Measurements from ENCODE around the gene GAS2.

The GAS2 gene

GRCh38 chr11:22787551-22788162 is 121.2 kb downstream of the GAS2 start:
- DNase-seq (ENCODE audit: low spot score) = peak; percentile 43

DNA sequence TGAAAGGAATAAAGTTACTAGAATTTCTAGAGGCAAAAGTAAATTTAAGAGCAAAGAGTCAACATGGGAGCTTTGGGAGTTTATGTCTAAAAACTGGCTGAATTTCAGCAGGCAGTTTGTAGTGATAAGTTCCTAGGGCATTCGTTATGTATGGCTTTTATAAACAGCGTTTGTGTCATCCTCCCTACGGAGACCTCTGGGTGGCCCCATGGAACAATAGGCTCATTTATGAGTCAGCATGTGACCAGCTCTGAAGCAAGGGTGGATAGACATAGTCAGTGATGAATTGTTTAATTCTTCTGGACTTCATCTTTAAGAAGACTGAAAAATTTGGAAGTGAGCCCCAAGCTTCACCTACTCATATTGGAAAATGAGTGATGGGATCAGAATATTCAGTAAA is 126.1 kb downstream of the GAS2 start:
- no peak for DNase-seq (ENCODE audit: low spot score)

GRCh38 chr11:22795914-22796313 is 129.5 kb downstream of the GAS2 start:
- DNase-seq (ENCODE audit: low spot score) = no peak

GRCh38 chr11:22797047-22797446 is 130.6 kb downstream of the GAS2 start:
- DNase-seq (ENCODE audit: low spot score) = no peak

DNA sequence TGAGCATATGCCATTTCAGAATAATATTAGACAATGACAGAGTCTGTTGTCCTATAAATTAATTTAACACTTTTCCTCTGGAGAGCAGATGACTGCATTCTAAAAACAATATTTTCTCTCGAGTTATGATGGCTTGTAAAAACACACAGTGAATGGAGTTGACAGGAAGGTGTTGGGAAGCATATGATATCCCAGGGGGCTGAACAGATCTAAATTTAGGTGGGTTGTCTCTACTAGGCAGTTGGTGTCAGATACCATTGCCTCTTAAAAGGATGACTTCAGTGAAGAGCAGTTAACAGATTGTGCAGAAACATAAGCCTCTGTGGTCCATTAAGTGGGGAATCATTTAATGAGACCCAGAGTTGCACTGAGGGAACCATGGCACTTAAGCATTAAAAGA is 132.5 kb downstream of the GAS2 start:
- DNase-seq (ENCODE audit: low spot score) = peak; percentile 17

GRCh38 chr11:22800482-22800881 is 134.1 kb downstream of the GAS2 start:
- no peak for DNase-seq (ENCODE audit: low spot score)

GRCh38 chr11:22802861-22803260 is 136.4 kb downstream of the GAS2 start:
- no peak for DNase-seq (ENCODE audit: low spot score)

DNA sequence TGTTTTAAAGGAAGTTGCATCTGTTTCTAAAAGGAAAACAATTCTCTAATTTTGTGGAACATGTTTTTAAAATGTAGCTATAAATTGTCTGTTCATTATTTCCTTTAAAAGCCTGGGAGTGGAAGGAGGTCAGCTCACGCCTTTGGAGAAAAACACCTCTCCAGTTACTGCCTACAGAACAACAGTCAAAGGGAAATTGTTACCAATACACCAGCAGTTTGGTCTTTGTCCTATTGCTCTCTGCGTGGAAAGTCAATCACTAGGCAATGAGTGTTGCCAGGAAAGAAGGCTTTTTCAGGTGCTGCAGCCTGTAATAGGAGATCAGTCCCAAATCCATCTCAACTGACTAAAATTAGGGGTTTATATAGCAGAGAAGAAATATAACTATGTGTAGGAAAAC is 141.0 kb downstream of the GAS2 start:
- no peak for DNase-seq (ENCODE audit: low spot score)

DNA sequence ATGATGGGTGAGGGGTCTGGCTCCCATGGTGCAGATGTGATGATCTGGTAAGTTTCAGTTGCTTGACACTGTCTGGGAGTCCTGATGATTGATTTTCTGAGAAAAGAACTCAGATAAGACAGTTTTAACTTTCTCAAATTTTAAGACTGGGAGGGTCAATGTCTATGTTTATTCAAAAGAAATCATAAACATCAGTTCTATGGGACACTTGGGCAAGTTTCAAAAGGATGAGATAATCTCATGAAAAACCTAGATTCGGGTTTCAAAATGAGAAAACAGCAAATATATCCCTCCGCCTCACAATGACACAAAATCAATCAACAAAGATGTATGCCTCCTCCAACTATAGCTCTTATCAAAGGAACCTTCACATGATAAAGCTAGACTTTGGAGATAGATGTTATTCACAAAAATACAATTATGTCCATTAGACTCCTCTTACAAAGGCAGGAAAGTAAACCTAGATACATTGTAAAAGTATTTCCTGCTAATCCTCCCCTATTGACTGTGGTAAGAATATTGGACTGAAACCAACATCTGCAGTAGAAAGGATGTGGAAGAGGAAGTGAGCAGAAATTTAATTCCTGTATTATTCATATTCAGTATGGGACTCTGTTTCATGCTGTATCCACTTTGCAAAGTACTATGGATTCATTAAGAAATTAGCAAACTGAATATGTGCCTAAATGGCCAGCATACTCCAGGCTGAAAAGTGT is 141.6 kb downstream of the GAS2 start:
- no peak for DNase-seq (ENCODE audit: low spot score)

GRCh38 chr11:22808571-22809197 is 142.3 kb downstream of the GAS2 start:
- no peak for DNase-seq (ENCODE audit: low spot score)

DNA sequence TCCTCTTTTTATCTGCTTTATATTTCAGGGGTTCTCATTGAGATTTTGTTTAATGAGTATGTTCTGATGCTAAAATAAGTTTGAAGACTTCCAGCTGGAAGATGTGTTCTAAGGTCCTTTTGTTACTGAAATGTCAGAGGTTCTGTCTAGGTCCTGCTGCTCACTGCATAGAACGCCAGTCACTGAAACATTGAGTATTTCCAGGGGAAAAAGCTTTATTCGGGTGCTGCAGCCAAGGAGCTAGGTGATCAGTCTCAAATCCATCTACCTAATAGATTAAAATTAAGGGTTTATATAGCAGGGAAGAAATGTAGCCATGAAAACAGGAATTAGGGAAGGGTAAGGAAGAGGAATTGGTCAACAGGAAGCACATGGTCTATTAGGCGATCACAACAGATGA is 143.5 kb downstream of the GAS2 start:
- DNase-seq (ENCODE audit: low spot score) = no peak

- DNase-seq (ENCODE audit: low spot score) = no peak
These were observed 155.8 kb downstream of the GAS2 start for GRCh38 chr11:22822203-22822602.

DNA sequence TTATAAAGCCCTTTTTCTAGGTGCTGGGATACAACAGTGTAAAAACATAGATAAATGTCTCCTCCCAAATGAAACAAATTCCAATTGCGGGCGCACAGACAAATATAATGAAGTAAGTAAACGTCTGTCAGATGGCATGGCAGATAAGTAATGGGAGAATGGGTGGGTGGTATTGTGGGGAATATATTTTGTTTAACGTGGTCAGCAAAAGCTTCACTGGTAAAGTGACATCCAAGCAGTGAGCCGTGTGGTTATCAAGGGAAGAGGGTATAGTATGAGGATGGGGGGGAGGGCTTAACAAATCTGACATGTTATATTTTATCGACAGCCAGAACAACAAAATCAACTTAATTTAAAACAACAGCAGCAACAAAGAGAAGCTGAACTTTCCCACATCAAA is 162.0 kb downstream of the GAS2 start:
- DNase-seq (ENCODE audit: low spot score) = no peak

DNA sequence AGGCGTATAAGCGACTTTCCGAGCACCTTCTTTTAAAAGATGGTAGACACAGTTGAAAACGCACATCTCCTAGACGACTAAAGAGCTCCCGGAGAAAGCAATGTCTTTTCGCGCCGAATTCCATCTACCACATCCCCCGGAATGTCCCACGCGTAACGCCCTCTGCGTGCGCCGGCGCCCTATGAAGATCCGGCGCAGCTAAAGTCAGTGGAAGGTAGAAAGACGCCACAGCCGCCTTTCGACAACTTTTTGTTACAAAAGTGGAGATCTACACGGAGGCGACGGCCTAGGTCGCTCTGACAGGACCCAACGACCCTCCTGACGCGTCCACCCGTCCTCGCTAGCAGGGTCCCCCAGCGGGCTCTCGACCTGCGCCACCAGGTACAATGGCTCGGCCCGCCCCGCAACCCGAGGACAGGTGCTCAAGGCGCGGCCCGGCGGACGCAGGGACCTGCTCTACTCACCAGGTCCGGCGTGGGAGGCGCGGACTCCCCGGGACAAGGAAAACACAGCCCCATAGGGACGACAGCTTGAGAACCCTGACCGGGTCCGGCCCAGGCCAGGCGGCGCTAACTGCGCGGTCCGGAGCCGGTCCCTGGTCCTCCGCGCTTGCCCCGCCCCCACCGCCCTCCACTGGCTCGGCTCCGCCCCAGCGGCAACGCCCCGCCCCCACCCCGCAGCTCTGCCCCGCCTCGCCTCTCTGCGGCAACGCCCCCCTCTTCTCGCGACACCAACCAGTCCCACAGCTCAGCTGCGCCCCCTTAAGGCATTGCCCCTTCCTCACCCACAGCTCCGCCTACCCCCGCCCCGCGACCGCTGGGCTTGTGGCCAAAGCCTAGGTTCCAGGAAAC is 163.0 kb downstream of the GAS2 start, which contains the start of gene SVIP:
TSS of gene SVIP (minus strand) at position 571 of the 851 bp plus-strand sequence. CDS start at position 518, 53 bp downstream.
- DNase-seq (ENCODE audit: low spot score) = peak; percentile 97

DNA sequence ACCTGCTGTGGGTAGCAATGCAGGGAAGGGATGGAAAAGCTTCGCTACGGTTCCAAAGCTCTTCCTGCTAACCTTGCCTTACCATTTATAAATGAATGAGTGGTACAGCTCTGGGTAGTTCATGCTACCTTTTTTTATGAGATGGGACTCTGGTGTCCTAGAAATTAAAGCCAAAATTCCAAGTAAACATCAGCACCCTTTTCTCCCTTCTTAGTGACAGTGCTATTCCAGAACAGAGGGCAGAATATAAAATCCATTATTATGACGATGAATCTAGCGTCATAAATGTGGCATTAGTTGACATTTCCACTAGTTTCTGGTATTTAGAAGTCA is 163.6 kb downstream of the GAS2 start:
- DNase-seq (ENCODE audit: low spot score) = no peak

GRCh38 chr11:22832315-22833015 is 166.1 kb downstream of the GAS2 start:
- no peak for DNase-seq (ENCODE audit: low spot score)

DNA sequence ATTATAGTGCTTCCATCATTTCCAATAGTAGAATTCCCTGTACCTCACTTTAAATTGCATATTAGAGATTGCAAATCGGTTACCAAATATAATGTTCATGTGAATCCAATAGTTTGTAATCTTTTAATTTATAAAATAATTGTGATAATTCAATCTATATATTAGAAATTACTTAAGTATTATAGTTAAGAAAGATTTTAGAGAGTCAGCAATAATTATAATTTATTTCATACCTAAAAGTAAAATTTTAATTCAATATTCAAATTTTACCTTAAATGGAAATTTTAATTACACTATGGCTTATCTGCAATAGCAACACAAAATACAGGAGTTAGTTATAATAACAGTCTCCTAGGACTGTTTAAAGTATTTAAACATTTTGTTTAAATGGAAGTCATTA is 180.3 kb downstream of the GAS2 start:
- no peak for DNase-seq (ENCODE audit: low spot score)

GRCh38 chr11:22851477-22851876 is 185.1 kb downstream of the GAS2 start:
- no peak for DNase-seq (ENCODE audit: low spot score)

- DNase-seq (ENCODE audit: low spot score) = no peak
These were observed 193.3 kb downstream of the GAS2 start for GRCh38 chr11:22859756-22860155.

DNA sequence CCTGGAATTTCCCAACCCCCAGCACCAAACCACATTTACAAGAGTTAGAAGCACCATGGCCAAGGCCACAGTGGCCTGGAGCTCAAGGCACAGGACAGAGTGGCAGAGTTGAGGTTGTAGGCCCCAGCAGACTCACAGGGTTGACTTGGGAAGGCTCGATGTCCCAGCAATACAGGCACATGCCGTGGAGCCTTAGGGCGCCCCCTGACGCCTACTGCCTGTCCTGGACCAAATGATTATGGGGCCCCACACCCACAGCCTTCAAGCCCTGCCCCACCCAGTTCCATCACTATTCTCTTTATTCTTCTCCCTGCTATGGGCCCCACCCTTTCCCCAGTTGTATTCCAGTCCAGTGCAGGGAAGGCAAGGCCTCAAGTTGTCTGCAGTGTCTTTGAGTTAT is 193.8 kb downstream of the GAS2 start, which contains the start of gene CCDC179:
TSS of gene CCDC179 (minus strand) at position 234 of the 400 bp plus-strand sequence. CDS start at position 181, 53 bp downstream.
- no peak for DNase-seq (ENCODE audit: low spot score)
